ENCODE results near the gene GPR155. TPM values are rescaled to one million over a fixed set of nuclear protein-coding genes. Genes with fewer than 3 reads are reported as not detected.
A peak's percentile ranks its signal among the peaks of the same experiment; 100 is the strongest.

Gene GPR155
- total and polyA plus RNA-seq, 2 experiments from 2014 or later: 1.2 to 1.3 TPM

GRCh38 chr2:174510583-174511189, 23.9 kb upstream of the GPR155 start:
- H3K27ac Mint-ChIP-seq: no peak overlapping the region
- H4K20me1 ChIP-seq (replicated peaks; ENCODE audit: insufficient read depth): no peaks in the 10 kb centered on the region
- H3K4me1 Mint-ChIP-seq: no peaks in the 10 kb centered on the region
- peaks cover 18% of the 10 kb centered on the region for H3K36me3 ChIP-seq (ENCODE audit: insufficient read depth)
- TF ChIP-seq CREB1 (CRISPR knock-in tag; IDR thresholded peaks at IDR 0.05; ENCODE audit: low read depth) (no peak), NANOG (IDR thresholded peaks at IDR 0.05; ENCODE audit: borderline replicate concordance) (no peak), EZH2phosphoT487 (IDR thresholded peaks at IDR 0.05; ENCODE audit: unreplicated experiment) (no peak)
- no peaks in the 10 kb centered on the region for H3K79me2 ChIP-seq (replicated peaks; ENCODE audit: insufficient read depth)
- peaks cover 4% of the 10 kb centered on the region; the same call in 1 of the 2 replicates for H3K9me2 ChIP-seq (ENCODE audit: insufficient read depth)
- no peak overlapping the region for H3K4me2 ChIP-seq
- DNase-seq (ENCODE audit: low spot score): peak; percentile 74
- no peak overlapping the region for H3K27ac ChIP-seq (ENCODE audit: low read depth)
- no peak for ATAC-seq
- peaks cover 44% of the 10 kb centered on the region for H3K36me3 Mint-ChIP-seq (ENCODE audit: low read depth)
- H3K27me3 Mint-ChIP-seq (ENCODE audit: insufficient read depth, low read depth, poor library complexity): peaks cover 4% of the 10 kb centered on the region
- H2AFZ ChIP-seq: no peak overlapping the region
- peaks cover 76% of the 10 kb centered on the region for H3K9me3 Mint-ChIP-seq
- no peak overlapping the region for H3K4me3 Mint-ChIP-seq
- no peak overlapping the region for H3K4me3 ChIP-seq
- H3K4me1 ChIP-seq (ENCODE audit: insufficient read depth): no peaks in the 10 kb centered on the region
- H3F3A ChIP-seq (replicated peaks; ENCODE audit: low read depth): no peaks in the 10 kb centered on the region
- no peaks in the 10 kb centered on the region for H3K27me3 ChIP-seq (ENCODE audit: insufficient read depth)

GRCh38 chr2:174503161-174503809, 16.5 kb upstream of the GPR155 start:
- Histone ChIP-seq H3F3A (replicated peaks; ENCODE audit: low read depth) (no peaks in the 10 kb centered on the region), H3K27me3 (ENCODE audit: insufficient read depth) (no peaks in the 10 kb centered on the region), H3K4me2 (no peak overlapping the region), H3K27ac (ENCODE audit: low read depth) (no peak overlapping the region), H3K4me3 (no peak overlapping the region), H3K79me2 (replicated peaks; ENCODE audit: insufficient read depth) (no peaks in the 10 kb centered on the region), H3K9me2 (ENCODE audit: insufficient read depth) (peaks cover 7% of the 10 kb centered on the region), H2AFZ (no peak overlapping the region), H4K20me1 (replicated peaks; ENCODE audit: insufficient read depth) (no peaks in the 10 kb centered on the region), H3K4me1 (ENCODE audit: insufficient read depth) (no peaks in the 10 kb centered on the region), H3K36me3 (ENCODE audit: insufficient read depth) (no peaks in the 10 kb centered on the region)
- Mint-ChIP-seq H3K36me3 (ENCODE audit: low read depth) (peaks cover 11% of the 10 kb centered on the region; the same call in 2 of the 3 replicates), H3K9me3 (peaks cover 27% of the 10 kb centered on the region), H3K4me1 (no peaks in the 10 kb centered on the region), H3K27me3 (ENCODE audit: insufficient read depth, low read depth, poor library complexity) (peaks cover 4% of the 10 kb centered on the region), H3K27ac (no peak overlapping the region), H3K4me3 (no peak overlapping the region)
- DNase-seq (ENCODE audit: low spot score) (no peak), ATAC-seq (no peak)
- TF ChIP-seq CTCF (conservative IDR thresholded peaks at IDR 0.05; ENCODE audit: low read depth in 2 of 2): no peak
- TF ChIP-seq EZH2phosphoT487 (IDR thresholded peaks at IDR 0.05; ENCODE audit: unreplicated experiment): no peak
- TF ChIP-seq ETS1 (IDR thresholded peaks at IDR 0.05): no peak
- no peak for TF ChIP-seq POLR2AphosphoS5 (IDR thresholded peaks at IDR 0.05; ENCODE audit: low read depth)
- TF ChIP-seq ZNF331 (CRISPR knock-in tag; IDR thresholded peaks at IDR 0.05; ENCODE audit: low read depth): no peak
- TF ChIP-seq, protein P1, sequence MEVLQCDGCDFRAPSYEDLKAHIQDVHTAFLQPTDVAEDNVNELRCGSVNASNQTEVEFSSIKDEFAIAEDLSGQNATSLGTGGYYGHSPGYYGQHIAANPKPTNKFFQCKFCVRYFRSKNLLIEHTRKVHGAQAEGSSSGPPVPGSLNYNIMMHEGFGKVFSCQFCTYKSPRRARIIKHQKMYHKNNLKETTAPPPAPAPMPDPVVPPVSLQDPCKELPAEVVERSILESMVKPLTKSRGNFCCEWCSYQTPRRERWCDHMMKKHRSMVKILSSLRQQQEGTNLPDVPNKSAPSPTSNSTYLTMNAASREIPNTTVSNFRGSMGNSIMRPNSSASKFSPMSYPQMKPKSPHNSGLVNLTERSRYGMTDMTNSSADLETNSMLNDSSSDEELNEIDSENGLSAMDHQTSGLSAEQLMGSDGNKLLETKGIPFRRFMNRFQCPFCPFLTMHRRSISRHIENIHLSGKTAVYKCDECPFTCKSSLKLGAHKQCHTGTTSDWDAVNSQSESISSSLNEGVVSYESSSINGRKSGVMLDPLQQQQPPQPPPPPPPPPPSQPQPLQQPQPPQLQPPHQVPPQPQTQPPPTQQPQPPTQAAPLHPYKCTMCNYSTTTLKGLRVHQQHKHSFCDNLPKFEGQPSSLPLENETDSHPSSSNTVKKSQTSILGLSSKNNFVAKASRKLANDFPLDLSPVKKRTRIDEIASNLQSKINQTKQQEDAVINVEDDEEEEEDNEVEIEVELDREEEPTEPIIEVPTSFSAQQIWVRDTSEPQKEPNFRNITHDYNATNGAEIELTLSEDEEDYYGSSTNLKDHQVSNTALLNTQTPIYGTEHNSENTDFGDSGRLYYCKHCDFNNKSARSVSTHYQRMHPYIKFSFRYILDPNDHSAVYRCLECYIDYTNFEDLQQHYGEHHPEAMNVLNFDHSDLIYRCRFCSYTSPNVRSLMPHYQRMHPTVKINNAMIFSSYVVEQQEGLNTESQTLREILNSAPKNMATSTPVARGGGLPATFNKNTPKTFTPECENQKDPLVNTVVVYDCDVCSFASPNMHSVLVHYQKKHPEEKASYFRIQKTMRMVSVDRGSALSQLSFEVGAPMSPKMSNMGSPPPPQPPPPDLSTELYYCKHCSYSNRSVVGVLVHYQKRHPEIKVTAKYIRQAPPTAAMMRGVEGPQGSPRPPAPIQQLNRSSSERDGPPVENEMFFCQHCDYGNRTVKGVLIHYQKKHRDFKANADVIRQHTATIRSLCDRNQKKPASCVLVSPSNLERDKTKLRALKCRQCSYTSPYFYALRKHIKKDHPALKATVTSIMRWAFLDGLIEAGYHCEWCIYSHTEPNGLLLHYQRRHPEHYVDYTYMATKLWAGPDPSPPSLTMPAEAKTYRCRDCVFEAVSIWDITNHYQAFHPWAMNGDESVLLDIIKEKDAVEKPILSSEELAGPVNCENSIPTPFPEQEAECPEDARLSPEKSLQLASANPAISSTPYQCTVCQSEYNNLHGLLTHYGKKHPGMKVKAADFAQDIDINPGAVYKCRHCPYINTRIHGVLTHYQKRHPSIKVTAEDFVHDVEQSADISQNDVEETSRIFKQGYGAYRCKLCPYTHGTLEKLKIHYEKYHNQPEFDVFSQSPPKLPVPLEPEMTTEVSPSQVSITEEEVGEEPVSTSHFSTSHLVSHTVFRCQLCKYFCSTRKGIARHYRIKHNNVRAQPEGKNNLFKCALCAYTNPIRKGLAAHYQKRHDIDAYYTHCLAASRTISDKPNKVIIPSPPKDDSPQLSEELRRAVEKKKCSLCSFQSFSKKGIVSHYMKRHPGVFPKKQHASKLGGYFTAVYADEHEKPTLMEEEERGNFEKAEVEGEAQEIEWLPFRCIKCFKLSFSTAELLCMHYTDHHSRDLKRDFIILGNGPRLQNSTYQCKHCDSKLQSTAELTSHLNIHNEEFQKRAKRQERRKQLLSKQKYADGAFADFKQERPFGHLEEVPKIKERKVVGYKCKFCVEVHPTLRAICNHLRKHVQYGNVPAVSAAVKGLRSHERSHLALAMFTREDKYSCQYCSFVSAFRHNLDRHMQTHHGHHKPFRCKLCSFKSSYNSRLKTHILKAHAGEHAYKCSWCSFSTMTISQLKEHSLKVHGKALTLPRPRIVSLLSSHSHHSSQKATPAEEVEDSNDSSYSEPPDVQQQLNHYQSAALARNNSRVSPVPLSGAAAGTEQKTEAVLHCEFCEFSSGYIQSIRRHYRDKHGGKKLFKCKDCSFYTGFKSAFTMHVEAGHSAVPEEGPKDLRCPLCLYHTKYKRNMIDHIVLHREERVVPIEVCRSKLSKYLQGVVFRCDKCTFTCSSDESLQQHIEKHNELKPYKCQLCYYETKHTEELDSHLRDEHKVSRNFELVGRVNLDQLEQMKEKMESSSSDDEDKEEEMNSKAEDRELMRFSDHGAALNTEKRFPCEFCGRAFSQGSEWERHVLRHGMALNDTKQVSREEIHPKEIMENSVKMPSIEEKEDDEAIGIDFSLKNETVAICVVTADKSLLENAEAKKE (CRISPR knock-in tag; IDR thresholded peaks at IDR 0.05): no peak
- TF ChIP-seq STAT1 (IDR thresholded peaks at IDR 0.05; ENCODE audit: unreplicated experiment): no peak
- no peak for TF ChIP-seq NANOG (IDR thresholded peaks at IDR 0.05; ENCODE audit: borderline replicate concordance)
